Adipose tissue (tissue), 3 donors: ENCODE measurements around the gene DNPEP. TPM values are rescaled to one million over a fixed set of nuclear protein-coding genes. Genes with fewer than 3 reads are reported as not detected.

ENCODE experiments used
- H3K27ac ChIP-seq: one replicate; pipeline ENCODE4 v1.5.1; 2013; ENCODE audit warnings: low read depth, low read length
- WGBS, 3 donors: extraction: QIAGEN DNeasy Blood & Tissue Kit; methylation state at CpG; one replicate each; pipeline ENCODE4 v1.1.7; 2013; 5-methylcytosine and 5-hydroxymethylcytosine counted together
- polyA plus RNA-seq, 3 donors: library from polyadenylated mRNA; stranded (reverse); fragments of 200-250 nt; gene quantifications; one replicate each; pipeline ENCODE4 v1.2.3, GENCODE V29; 2013
- donor health status: healthy with polysubstance abuse.
- donor health status: Bipolar disorder and iron deficiency.
- donor health status: healthy.

DNPEP gene
- polyA plus RNA-seq, result 100 to 1,000 TPM in 1 of 3 donors, 10 to 100 TPM in 2; 43.8 to 100 (median 95.8) TPM

- no peak within 1 kb of the TSS for H3K27ac ChIP-seq
- WGBS, 3 donors, result 0 to 1% (median 1%) methylated on average over 41 to 74 of the region's 76 CpGs
These were observed at the start of gene DNPEP for GRCh38 chr2:219387306-219388120. Gene DNPEP (minus strand): TSS chr2:219387912. CDS start chr2:219387794, 118 bp downstream.

GRCh38 chr2:219437141-219437540, 49.4 kb upstream of the DNPEP start:
- no peak overlapping the region for H3K27ac ChIP-seq
- 83 to 89% (median 84%) methylated on average over 3 of the region's 3 CpGs for WGBS, 3 donors

GRCh38 chr2:219436491-219436890, 48.8 kb upstream of the DNPEP start:
- 86 to 89% (median 88%) methylated on average over 5 of the region's 5 CpGs for WGBS, 3 donors
- no peak overlapping the region for H3K27ac ChIP-seq

- H3K27ac ChIP-seq, result no peak overlapping the region
- 86 to 90% (median 87%) methylated on average over 6 of the region's 6 CpGs for WGBS, 3 donors
These were observed 48.0 kb upstream of the DNPEP start for GRCh38 chr2:219435701-219436100.

GRCh38 chr2:219434718-219435525, 47.2 kb upstream of the DNPEP start, which contains the start of gene SPEG:
Gene SPEG (plus strand): TSS chr2:219434843. CDS start chr2:219434978, 135 bp downstream.
- 10 to 13% (median 11%) methylated on average over 49 to 77 of the region's 77 CpGs for WGBS, 3 donors

GRCh38 chr2:219434468-219434717, 46.7 kb upstream of the DNPEP start:
- no peak overlapping the region for H3K27ac ChIP-seq
- 45 to 55% (median 53%) methylated on average over 3 to 9 of the region's 9 CpGs for WGBS, 3 donors

More at GRCh38 chr2:219434718-219435525, 47.2 kb upstream of the DNPEP start, which contains the start of gene SPEG:
- H3K27ac ChIP-seq, result no peak within 1 kb of the TSS

GRCh38 chr2:219433666-219434467, 46.2 kb upstream of the DNPEP start:
- no peak overlapping the region for H3K27ac ChIP-seq
- WGBS, 3 donors, result 74 to 78% (median 77%) methylated on average over 16 of the region's 16 CpGs

- no peak overlapping the region for H3K27ac ChIP-seq
- WGBS, 3 donors, result 57 to 63% (median 62%) methylated on average over 9 of the region's 9 CpGs
These were observed 43.2 kb upstream of the DNPEP start for GRCh38 chr2:219430633-219431615.

GRCh38 chr2:219429958-219430606, 42.4 kb upstream of the DNPEP start:
- WGBS, 3 donors, result 91 to 95% (median 92%) methylated on average over 7 of the region's 7 CpGs
- no peak overlapping the region for H3K27ac ChIP-seq

GRCh38 chr2:219428469-219428868, 40.8 kb upstream of the DNPEP start:
- no peak overlapping the region for H3K27ac ChIP-seq

GRCh38 chr2:219426534-219427136, 38.9 kb upstream of the DNPEP start:
- WGBS, 3 donors, result 68 to 86% (median 82%) methylated on average over 6 to 7 of the region's 7 CpGs
- no peak overlapping the region for H3K27ac ChIP-seq

GRCh38 chr2:219426068-219426443, 38.3 kb upstream of the DNPEP start:
- WGBS, 3 donors, result 67 to 82% (median 77%) methylated on average over 7 of the region's 7 CpGs
- no peak overlapping the region for H3K27ac ChIP-seq

- no peak overlapping the region for H3K27ac ChIP-seq
- WGBS, 3 donors, result 78 to 92% (median 85%) methylated on average over 7 to 8 of the region's 8 CpGs
These were observed 37.7 kb upstream of the DNPEP start for GRCh38 chr2:219425238-219426067.

- H3K27ac ChIP-seq, result no peak overlapping the region
These were observed 36.1 kb upstream of the DNPEP start for GRCh38 chr2:219423652-219424377.

GRCh38 chr2:219422952-219423534, 35.3 kb upstream of the DNPEP start:
- WGBS, 3 donors, result 85 to 86% (median 85%) methylated on average over 8 of the region's 8 CpGs
- H3K27ac ChIP-seq, result no peak overlapping the region

More at GRCh38 chr2:219423652-219424377, 36.1 kb upstream of the DNPEP start:
- 73 to 78% (median 77%) methylated on average over 12 to 14 of the region's 14 CpGs for WGBS, 3 donors
